Astrocyte of the hippocampus (primary cell): ENCODE results near the gene CEP57.

Source experiments
- DNase-seq: peaks from one replicate; pipeline ENCODE4 v3.0.0; 2011; ENCODE audit warnings: low read depth, low spot score

Gene CEP57

GRCh38 chr11:95790123-95790932 lies at the start of gene CEP57:
Gene CEP57, plus strand, starts transcription at chr11:95790498. Its CDS starts 201 bp downstream, at chr11:95790699.
- DNase-seq = peak; percentile 99

- no peak for DNase-seq
Measured at GRCh38 chr11:95750101-95750500, 40.2 kb upstream of the CEP57 start.

GRCh38 chr11:95751515-95751914 lies 38.8 kb upstream of the CEP57 start:
- DNase-seq = no peak

GRCh38 chr11:95760941-95761340 lies 29.4 kb upstream of the CEP57 start:
- no peak for DNase-seq

- no peak for DNase-seq
Measured at GRCh38 chr11:95762534-95762933, 27.8 kb upstream of the CEP57 start.

GRCh38 chr11:95764267-95764898 lies 25.9 kb upstream of the CEP57 start:
- DNase-seq = peak; percentile 68

- no peak for DNase-seq
Measured at GRCh38 chr11:95766701-95767100, 23.6 kb upstream of the CEP57 start.

- DNase-seq = no peak
Measured at GRCh38 chr11:95767498-95767897, 22.8 kb upstream of the CEP57 start.

GRCh38 chr11:95768521-95768920 lies 21.8 kb upstream of the CEP57 start:
- no peak for DNase-seq

GRCh38 chr11:95776859-95777258 lies 13.4 kb upstream of the CEP57 start:
- DNase-seq = no peak

- DNase-seq = no peak
Measured at GRCh38 chr11:95778699-95779098, 11.6 kb upstream of the CEP57 start.

- no peak for DNase-seq
Measured at GRCh38 chr11:95780544-95780943, 9.8 kb upstream of the CEP57 start.

GRCh38 chr11:95788921-95789505 lies 1.3 kb upstream of the CEP57 start:
- DNase-seq = peak; percentile 69

GRCh38 chr11:95789506-95790122 lies 684 bp upstream of the CEP57 start, which contains the start of gene FAM76B:
Gene FAM76B, minus strand, starts transcription at chr11:95789782. Its CDS starts 304 bp downstream, at chr11:95789478.
- DNase-seq = peak; percentile 99

GRCh38 chr11:95790933-95791708 lies 823 bp downstream of the CEP57 start:
- peak; percentile 71 for DNase-seq

- DNase-seq = no peak
Measured at GRCh38 chr11:95791709-95792033, 1.4 kb downstream of the CEP57 start.

GRCh38 chr11:95792200-95792599 lies 1.9 kb downstream of the CEP57 start:
- no peak for DNase-seq

GRCh38 chr11:95792700-95793099 lies 2.4 kb downstream of the CEP57 start:
- no peak for DNase-seq

GRCh38 chr11:95793116-95793515 lies 2.8 kb downstream of the CEP57 start:
- DNase-seq = no peak

GRCh38 chr11:95794086-95794485 lies 3.8 kb downstream of the CEP57 start:
- no peak for DNase-seq

GRCh38 chr11:95795627-95796295 lies 5.5 kb downstream of the CEP57 start:
- no peak for DNase-seq
